IMR-90 (cell line): ENCODE measurements around the gene PRKN. TPM values are rescaled to one million over a fixed set of nuclear protein-coding genes. Genes with fewer than 3 reads are reported as not detected.

Source experiments
- ATAC-seq: fragments of 200-7000 bp; cut with Tn5 transposase; 2 replicates; pipeline ENCODE4 v1.9.1; 2020; ENCODE audit warnings: low read depth, mild to moderate bottlenecking, moderate library complexity
- BruUV-seq: library from RNA; stranded (reverse); fragments of 400-500 nt; replicated peaks from 2 replicates; lab custom pipeline; 2021; lab: Mats Ljungman, UMichigan
- CTCF ChIA-PET: fragments of 300-600 bp; formaldehyde crosslinking; extraction: SDS; loops from one replicate; lab custom pipeline; 2021; ENCODE audit warnings: antibody characterized with exemption; lab: Yijun Ruan, JAX
- POLR2A ChIA-PET: fragments of 300-600 bp; sonication (Branson Sonifier 250); formaldehyde crosslinking; loops from one replicate; lab custom pipeline; 2022; ENCODE audit warnings: antibody characterized with exemption; ENCODE audit not compliant: unreplicated experiment; lab: Charles Lee
- DNase-seq: peaks from one replicate; pipeline ENCODE4 v3.0.0; 2013
- H2AFZ ChIP-seq: replicated peaks from 2 replicates; pipeline ENCODE3; 2013; ENCODE audit warnings: low read length, mild to moderate bottlenecking; ENCODE audit not compliant: poor library complexity
- H2AK5ac ChIP-seq: 2 replicates; pipeline ENCODE4 v1.6.1; 2013; ENCODE audit warnings: low read depth, low read length, inconsistent platforms
- H2AK9ac ChIP-seq: replicated peaks from 2 replicates; pipeline ENCODE3; 2013; ENCODE audit warnings: mild to moderate bottlenecking, low read depth, low read length, moderate library complexity; ENCODE audit not compliant: poor library complexity
- H2BK120ac ChIP-seq: 2 replicates; pipeline ENCODE4 v1.6.1; 2013; ENCODE audit warnings: low read depth, low read length, inconsistent platforms
- H2BK15ac ChIP-seq: 3 replicates; pipeline ENCODE4 v1.6.1; 2013; ENCODE audit warnings: low read depth, low read length, inconsistent platforms
- H2BK20ac ChIP-seq: 2 replicates; pipeline ENCODE4 v1.6.1; 2013; ENCODE audit warnings: low read depth, mild to moderate bottlenecking, inconsistent platforms, low read length, moderate library complexity
- H2BK5ac ChIP-seq: 2 replicates; pipeline ENCODE4 v1.6.1; 2013; ENCODE audit warnings: mild to moderate bottlenecking, low read depth, low read length, inconsistent platforms; ENCODE audit not compliant: poor library complexity, severe bottlenecking
- H3K14ac ChIP-seq: replicated peaks from 2 replicates; pipeline ENCODE4 v1.6.1; 2013; ENCODE audit warnings: low read depth, low read length, inconsistent platforms
- H3K18ac ChIP-seq: 2 replicates; pipeline ENCODE4 v1.6.1; 2013; ENCODE audit warnings: low read depth, low read length, control low read depth
- H3K23ac ChIP-seq: 2 replicates; pipeline ENCODE4 v1.6.1; 2013; ENCODE audit warnings: low read depth, low read length, inconsistent platforms
- H3K27ac ChIP-seq: 2 replicates; pipeline ENCODE4 v1.5.1; 2013; ENCODE audit warnings: mild to moderate bottlenecking, control low read depth, low read length; ENCODE audit not compliant: insufficient read depth
- H3K27me3 ChIP-seq: 2 replicates; pipeline ENCODE4 v1.6.1; 2013; ENCODE audit warnings: low read length; ENCODE audit not compliant: control insufficient read depth, insufficient read depth
- H3K36me3 ChIP-seq: 2 replicates; pipeline ENCODE4 v1.6.1; 2013; ENCODE audit warnings: low read length, mixed read lengths; ENCODE audit not compliant: control insufficient read depth, insufficient read depth
- H3K4ac ChIP-seq: 2 replicates; pipeline ENCODE4 v1.6.1; 2013; ENCODE audit warnings: low read depth, low read length, inconsistent platforms
- H3K4me1 ChIP-seq: 2 replicates; pipeline ENCODE4 v1.6.1; 2013; ENCODE audit warnings: low read length, mixed read lengths; ENCODE audit not compliant: control insufficient read depth, insufficient read depth
- H3K4me2 ChIP-seq: 2 replicates; pipeline ENCODE4 v1.6.1; 2013; ENCODE audit warnings: low read depth, mild to moderate bottlenecking, control low read depth, low read length, moderate library complexity
- H3K4me3 ChIP-seq: 2 replicates; pipeline ENCODE4 v1.5.1; 2013; ENCODE audit warnings: low read depth, mild to moderate bottlenecking, control low read depth, low read length, moderate library complexity; ENCODE audit not compliant: insufficient read depth
- H3K56ac ChIP-seq: 2 replicates; pipeline ENCODE4 v1.6.1; 2013; ENCODE audit warnings: low read length, inconsistent platforms; ENCODE audit not compliant: insufficient read depth; ENCODE audit errors: extremely low read depth
- H3K79me1 ChIP-seq, 2 experiments: 2 replicates each; pipeline ENCODE4 v1.6.1; 2013; ENCODE audit warnings: low read length in 2 of 2, inconsistent platforms in 1 of 2, low read depth in 1 of 2
- H3K9ac ChIP-seq: 2 replicates; pipeline ENCODE4 v1.6.1; 2013; ENCODE audit warnings: low read depth, low read length, control low read depth
- H3K9me1 ChIP-seq: 2 replicates; pipeline ENCODE4 v1.6.1; 2013; ENCODE audit warnings: low read length, inconsistent platforms; ENCODE audit not compliant: insufficient read depth
- H3K9me3 ChIP-seq: 2 replicates; pipeline ENCODE4 v1.6.1; 2013; ENCODE audit warnings: low read length; ENCODE audit not compliant: control insufficient read depth, insufficient read depth
- H4K20me1 ChIP-seq: 2 replicates; pipeline ENCODE4 v1.6.1; 2013; ENCODE audit warnings: low read length, inconsistent platforms; ENCODE audit not compliant: insufficient read depth
- H4K5ac ChIP-seq: 2 replicates; pipeline ENCODE4 v1.6.1; 2013; ENCODE audit warnings: mild to moderate bottlenecking, low read depth, low read length, control low read depth
- H4K8ac ChIP-seq, 2 experiments: 2 replicates each; pipeline ENCODE4 v1.6.1; 2013; ENCODE audit warnings: low read depth in 2 of 2, low read length in 2 of 2, control low read depth in 1 of 2, inconsistent platforms in 1 of 2
- H4K91ac ChIP-seq: 2 replicates; pipeline ENCODE4 v1.6.1; 2013; ENCODE audit warnings: low read depth, low read length, inconsistent platforms; ENCODE audit not compliant: insufficient read depth
- BHLHE40 ChIP-seq: fragments of 150-350 bp; IDR thresholded peaks from 2 replicates; pipeline ENCODE4 v1.6.1; 2016; ENCODE audit warnings: mild to moderate bottlenecking, low read depth, low read length
- CEBPB ChIP-seq: IDR thresholded peaks from 2 replicates; pipeline ENCODE4 v1.6.1; 2012; ENCODE audit warnings: low read depth, low read length, improper control_type of control experiment
- FOS ChIP-seq: fragments of 150-350 bp; IDR thresholded peaks from 2 replicates; pipeline ENCODE4 v1.6.1; 2016; ENCODE audit warnings: low read depth, low read length
- WGBS, 2 experiments: methylation state at CpG; one replicate each; pipeline versions ENCODE4 v1.1.5 to v1.1.7; 2013; ENCODE audit warnings: missing lambda C conversion rate in 2 of 2; ENCODE audit not compliant: insufficient read length in 1 of 2; ENCODE audit errors: extremely low coverage in 2 of 2; 5-methylcytosine and 5-hydroxymethylcytosine counted together
- dilution Hi-C: fragments of 300-500 bp; cut with HindIII; formaldehyde crosslinking; loops from one replicate; pipeline ENCODE4 v1.14.3; 2018; ENCODE audit warnings: low sequenced_read_pairs; ENCODE audit not compliant: unreplicated experiment
- in situ Hi-C: fragments of 300-500 bp; cut with MboI; formaldehyde crosslinking; loops from 3 replicates; pipeline ENCODE4 v1.14.3; 2019; ENCODE audit warnings: low sequenced_read_pairs, inconsistent platforms, mixed read lengths
- intact Hi-C: fragments of 100-400 bp; cut with micrococcal nuclease; formaldehyde crosslinking; loops from 2 replicates; pipeline ENCODE4 v1.10.0; 2022
- polyA plus RNA-seq, 3 experiments: library from polyadenylated mRNA; depleted of rRNA; stranded (reverse); fragments of >200 nt; gene quantifications; 2 replicates each; pipeline ENCODE4 v1.2.3, GENCODE V29; 2012; ENCODE audit warnings: low replicate concordance in 1 of 3
- total RNA-seq: library from RNA; depleted of rRNA; stranded (reverse); fragments of >200 nt; gene quantifications from 2 replicates; pipeline ENCODE4 v1.2.3, GENCODE V29; 2012

Gene PRKN
- total and polyA plus RNA-seq, 2 of the 4 experiments (the other 2 are of a cell fraction), result 0.15 to 0.18 TPM

GRCh38 chr6:161922631-161923119 lies 804.9 kb downstream of the PRKN start:
- H2AK5ac ChIP-seq, result no peak overlapping the region
- H2BK5ac ChIP-seq, result no peak overlapping the region
- H3K14ac ChIP-seq, result no peak overlapping the region
- intact Hi-C loops (no loop called here), in situ Hi-C loops (no loop called here), dilution Hi-C loops (no loop called here)
- H3K79me1 ChIP-seq, result no peaks in the 10 kb centered on the region
- H3K27ac ChIP-seq, result no peak overlapping the region
- WGBS, 2 experiments, result 0% methylated on average over 1 of the region's 1 CpG; no CpG with 5 or more reads in 1 of the 2 experiments
- CTCF ChIA-PET, result no interaction called here
- no TSS peak for BruUV-seq
- H3K9me3 ChIP-seq, result peaks cover 4% of the 10 kb centered on the region; the same call in 1 of the 2 replicates
- H2BK15ac ChIP-seq, result no peak overlapping the region
- TF ChIP-seq FOS, result 0 out of 2 replicates have a peak, but pooled peaks have one; percentile 4
- TF ChIP-seq CEBPB, result peak; percentile 28; the same call in 1 of the 2 replicates
- no peak for TF ChIP-seq BHLHE40
- H4K20me1 ChIP-seq, result no peaks in the 10 kb centered on the region
- no peak overlapping the region for H2AFZ ChIP-seq
- no peak overlapping the region for H3K4me2 ChIP-seq
- H3K56ac ChIP-seq, result no peak overlapping the region
- no peak overlapping the region for H4K91ac ChIP-seq
- H2BK120ac ChIP-seq, result no peak overlapping the region
- no peaks in the 10 kb centered on the region for H3K4me1 ChIP-seq
- POLR2A ChIA-PET, result no interaction called here
- peak; percentile 65 for DNase-seq
- H3K4me3 ChIP-seq, result no peak overlapping the region
- H4K8ac ChIP-seq, result no peak overlapping the region
- no peak overlapping the region for H3K9ac ChIP-seq
- H3K27me3 ChIP-seq, result no peaks in the 10 kb centered on the region
- no peak overlapping the region for H3K23ac ChIP-seq
- peak; percentile 57; the same call in 1 of the 2 replicates for ATAC-seq
- H3K18ac ChIP-seq, result no peak overlapping the region
- H2AK9ac ChIP-seq, result peak overlapping the region; percentile 42
- no peak overlapping the region for H3K4ac ChIP-seq
- no peak overlapping the region for H2BK20ac ChIP-seq
- H3K9me1 ChIP-seq, result no peaks in the 10 kb centered on the region
- H4K5ac ChIP-seq, result no peak overlapping the region
- no peaks in the 10 kb centered on the region for H3K36me3 ChIP-seq
